IMR-90 (cell line): ENCODE results near the gene TRAPPC12. TPM values are rescaled to one million over a fixed set of nuclear protein-coding genes. Genes with fewer than 3 reads are reported as not detected.

Experiments
- ATAC-seq: fragments of 200-7000 bp; cut with Tn5 transposase; 2 replicates; pipeline ENCODE4 v1.9.1; 2020; ENCODE audit warnings: low read depth, mild to moderate bottlenecking, moderate library complexity
- BruUV-seq: library from RNA; stranded (reverse); fragments of 400-500 nt; replicated peaks from 2 replicates; lab custom pipeline; 2021; lab: Mats Ljungman, UMichigan
- CTCF ChIA-PET: fragments of 300-600 bp; formaldehyde crosslinking; extraction: SDS; loops from one replicate; lab custom pipeline; 2021; ENCODE audit warnings: antibody characterized with exemption; lab: Yijun Ruan, JAX
- POLR2A ChIA-PET: fragments of 300-600 bp; sonication (Branson Sonifier 250); formaldehyde crosslinking; loops from one replicate; lab custom pipeline; 2022; ENCODE audit warnings: antibody characterized with exemption; ENCODE audit not compliant: unreplicated experiment; lab: Charles Lee
- DNase-seq: peaks from one replicate; pipeline ENCODE4 v3.0.0; 2013
- H2AFZ ChIP-seq: replicated peaks from 2 replicates; pipeline ENCODE3; 2013; ENCODE audit warnings: low read length, mild to moderate bottlenecking; ENCODE audit not compliant: poor library complexity
- H2AK5ac ChIP-seq: 2 replicates; pipeline ENCODE4 v1.6.1; 2013; ENCODE audit warnings: low read depth, low read length, inconsistent platforms
- H2AK9ac ChIP-seq: replicated peaks from 2 replicates; pipeline ENCODE3; 2013; ENCODE audit warnings: mild to moderate bottlenecking, low read depth, low read length, moderate library complexity; ENCODE audit not compliant: poor library complexity
- H2BK120ac ChIP-seq: 2 replicates; pipeline ENCODE4 v1.6.1; 2013; ENCODE audit warnings: low read depth, low read length, inconsistent platforms
- H2BK15ac ChIP-seq: 3 replicates; pipeline ENCODE4 v1.6.1; 2013; ENCODE audit warnings: low read depth, low read length, inconsistent platforms
- H2BK20ac ChIP-seq: 2 replicates; pipeline ENCODE4 v1.6.1; 2013; ENCODE audit warnings: low read depth, mild to moderate bottlenecking, inconsistent platforms, low read length, moderate library complexity
- H2BK5ac ChIP-seq: 2 replicates; pipeline ENCODE4 v1.6.1; 2013; ENCODE audit warnings: mild to moderate bottlenecking, low read depth, low read length, inconsistent platforms; ENCODE audit not compliant: poor library complexity, severe bottlenecking
- H3K14ac ChIP-seq: replicated peaks from 2 replicates; pipeline ENCODE4 v1.6.1; 2013; ENCODE audit warnings: low read depth, low read length, inconsistent platforms
- H3K18ac ChIP-seq: 2 replicates; pipeline ENCODE4 v1.6.1; 2013; ENCODE audit warnings: low read depth, low read length, control low read depth
- H3K23ac ChIP-seq: 2 replicates; pipeline ENCODE4 v1.6.1; 2013; ENCODE audit warnings: low read depth, low read length, inconsistent platforms
- H3K27ac ChIP-seq: 2 replicates; pipeline ENCODE4 v1.5.1; 2013; ENCODE audit warnings: mild to moderate bottlenecking, control low read depth, low read length; ENCODE audit not compliant: insufficient read depth
- H3K27me3 ChIP-seq: 2 replicates; pipeline ENCODE4 v1.6.1; 2013; ENCODE audit warnings: low read length; ENCODE audit not compliant: control insufficient read depth, insufficient read depth
- H3K36me3 ChIP-seq: 2 replicates; pipeline ENCODE4 v1.6.1; 2013; ENCODE audit warnings: low read length, mixed read lengths; ENCODE audit not compliant: control insufficient read depth, insufficient read depth
- H3K4ac ChIP-seq: 2 replicates; pipeline ENCODE4 v1.6.1; 2013; ENCODE audit warnings: low read depth, low read length, inconsistent platforms
- H3K4me1 ChIP-seq: 2 replicates; pipeline ENCODE4 v1.6.1; 2013; ENCODE audit warnings: low read length, mixed read lengths; ENCODE audit not compliant: control insufficient read depth, insufficient read depth
- H3K4me2 ChIP-seq: 2 replicates; pipeline ENCODE4 v1.6.1; 2013; ENCODE audit warnings: low read depth, mild to moderate bottlenecking, control low read depth, low read length, moderate library complexity
- H3K4me3 ChIP-seq: 2 replicates; pipeline ENCODE4 v1.5.1; 2013; ENCODE audit warnings: low read depth, mild to moderate bottlenecking, control low read depth, low read length, moderate library complexity; ENCODE audit not compliant: insufficient read depth
- H3K56ac ChIP-seq: 2 replicates; pipeline ENCODE4 v1.6.1; 2013; ENCODE audit warnings: low read length, inconsistent platforms; ENCODE audit not compliant: insufficient read depth; ENCODE audit errors: extremely low read depth
- H3K79me1 ChIP-seq, 2 experiments: 2 replicates each; pipeline ENCODE4 v1.6.1; 2013; ENCODE audit warnings: low read length in 2 of 2, inconsistent platforms in 1 of 2, low read depth in 1 of 2
- H3K9ac ChIP-seq: 2 replicates; pipeline ENCODE4 v1.6.1; 2013; ENCODE audit warnings: low read depth, low read length, control low read depth
- H3K9me1 ChIP-seq: 2 replicates; pipeline ENCODE4 v1.6.1; 2013; ENCODE audit warnings: low read length, inconsistent platforms; ENCODE audit not compliant: insufficient read depth
- H3K9me3 ChIP-seq: 2 replicates; pipeline ENCODE4 v1.6.1; 2013; ENCODE audit warnings: low read length; ENCODE audit not compliant: control insufficient read depth, insufficient read depth
- H4K20me1 ChIP-seq: 2 replicates; pipeline ENCODE4 v1.6.1; 2013; ENCODE audit warnings: low read length, inconsistent platforms; ENCODE audit not compliant: insufficient read depth
- H4K5ac ChIP-seq: 2 replicates; pipeline ENCODE4 v1.6.1; 2013; ENCODE audit warnings: mild to moderate bottlenecking, low read depth, low read length, control low read depth
- H4K8ac ChIP-seq, 2 experiments: 2 replicates each; pipeline ENCODE4 v1.6.1; 2013; ENCODE audit warnings: low read depth in 2 of 2, low read length in 2 of 2, control low read depth in 1 of 2, inconsistent platforms in 1 of 2
- H4K91ac ChIP-seq: 2 replicates; pipeline ENCODE4 v1.6.1; 2013; ENCODE audit warnings: low read depth, low read length, inconsistent platforms; ENCODE audit not compliant: insufficient read depth
- BHLHE40 ChIP-seq: fragments of 150-350 bp; IDR thresholded peaks from 2 replicates; pipeline ENCODE4 v1.6.1; 2016; ENCODE audit warnings: mild to moderate bottlenecking, low read depth, low read length
- CEBPB ChIP-seq: IDR thresholded peaks from 2 replicates; pipeline ENCODE4 v1.6.1; 2012; ENCODE audit warnings: low read depth, low read length, improper control_type of control experiment
- CHD1 ChIP-seq: IDR thresholded peaks from 2 replicates; pipeline ENCODE4 v1.6.1; 2012; ENCODE audit warnings: low read depth, low read length, improper control_type of control experiment
- FOS ChIP-seq: fragments of 150-350 bp; IDR thresholded peaks from 2 replicates; pipeline ENCODE4 v1.6.1; 2016; ENCODE audit warnings: low read depth, low read length
- MAFK ChIP-seq: IDR thresholded peaks from 2 replicates; pipeline ENCODE4 v1.6.1; 2012; ENCODE audit warnings: low read depth, low read length, improper control_type of control experiment
- MXI1 ChIP-seq: IDR thresholded peaks from 2 replicates; pipeline ENCODE4 v1.6.1; 2012; ENCODE audit warnings: low read depth, mild to moderate bottlenecking, low read length, moderate library complexity, borderline replicate concordance
- NFE2L2 ChIP-seq: fragments of 150-350 bp; IDR thresholded peaks from 2 replicates; pipeline ENCODE4 v1.6.1; 2016; ENCODE audit warnings: low read depth, mild to moderate bottlenecking, low read length
- POLR2A ChIP-seq: IDR thresholded peaks from 2 replicates; pipeline ENCODE4 v1.6.1; 2012; ENCODE audit warnings: mild to moderate bottlenecking, low read depth, low read length
- RAD21 ChIP-seq: IDR thresholded peaks from 2 replicates; pipeline ENCODE4 v1.6.1; 2012; ENCODE audit warnings: low read length, improper control_type of control experiment
- RFX5 ChIP-seq: IDR thresholded peaks from 2 replicates; pipeline ENCODE4 v1.8.0; 2012; ENCODE audit warnings: low read depth, mild to moderate bottlenecking, low read length, moderate library complexity
- SMC3 ChIP-seq: fragments of 150-350 bp; IDR thresholded peaks from 2 replicates; pipeline ENCODE4 v1.6.1; 2016; ENCODE audit warnings: low read depth, mild to moderate bottlenecking, antibody characterized with exemption, low read length, moderate library complexity
- WGBS, 2 experiments: methylation state at CpG; one replicate each; pipeline versions ENCODE4 v1.1.5 to v1.1.7; 2013; ENCODE audit warnings: missing lambda C conversion rate in 2 of 2; ENCODE audit not compliant: insufficient read length in 1 of 2; ENCODE audit errors: extremely low coverage in 2 of 2; 5-methylcytosine and 5-hydroxymethylcytosine counted together
- dilution Hi-C: fragments of 300-500 bp; cut with HindIII; formaldehyde crosslinking; loops from one replicate; pipeline ENCODE4 v1.14.3; 2018; ENCODE audit warnings: low sequenced_read_pairs; ENCODE audit not compliant: unreplicated experiment
- in situ Hi-C: fragments of 300-500 bp; cut with MboI; formaldehyde crosslinking; loops from 3 replicates; pipeline ENCODE4 v1.14.3; 2019; ENCODE audit warnings: low sequenced_read_pairs, inconsistent platforms, mixed read lengths
- intact Hi-C: fragments of 100-400 bp; cut with micrococcal nuclease; formaldehyde crosslinking; loops from 2 replicates; pipeline ENCODE4 v1.10.0; 2022
- polyA plus RNA-seq, 3 experiments: library from polyadenylated mRNA; depleted of rRNA; stranded (reverse); fragments of >200 nt; gene quantifications; 2 replicates each; pipeline ENCODE4 v1.2.3, GENCODE V29; 2012; ENCODE audit warnings: low replicate concordance in 1 of 3
- total RNA-seq: library from RNA; depleted of rRNA; stranded (reverse); fragments of >200 nt; gene quantifications from 2 replicates; pipeline ENCODE4 v1.2.3, GENCODE V29; 2012
- TF ChIP-seq, protein P1 (sequence below): conservative IDR thresholded peaks from 2 replicates; pipeline ENCODE4 v1.5.1; 2012; ENCODE audit warnings: mild to moderate bottlenecking, low read depth, low read length, improper control_type of control experiment
- TF ChIP-seq, protein P2 (sequence below): fragments of 150-350 bp; IDR thresholded peaks from 2 replicates; pipeline ENCODE4 v1.6.1; 2017; ENCODE audit warnings: mild to moderate bottlenecking, antibody characterized with exemption, low read length, low read depth
- TF ChIP-seq, protein P3 (sequence below): fragments of 150-350 bp; IDR thresholded peaks from 2 replicates; pipeline ENCODE4 v1.6.1; 2016; ENCODE audit warnings: low read depth, mild to moderate bottlenecking, low read length, moderate library complexity, borderline replicate concordance

The TRAPPC12 gene
- total and polyA plus RNA-seq, 2 of the 4 experiments (the other 2 are of a cell fraction): 25.8 to 69.9 TPM

DNA sequence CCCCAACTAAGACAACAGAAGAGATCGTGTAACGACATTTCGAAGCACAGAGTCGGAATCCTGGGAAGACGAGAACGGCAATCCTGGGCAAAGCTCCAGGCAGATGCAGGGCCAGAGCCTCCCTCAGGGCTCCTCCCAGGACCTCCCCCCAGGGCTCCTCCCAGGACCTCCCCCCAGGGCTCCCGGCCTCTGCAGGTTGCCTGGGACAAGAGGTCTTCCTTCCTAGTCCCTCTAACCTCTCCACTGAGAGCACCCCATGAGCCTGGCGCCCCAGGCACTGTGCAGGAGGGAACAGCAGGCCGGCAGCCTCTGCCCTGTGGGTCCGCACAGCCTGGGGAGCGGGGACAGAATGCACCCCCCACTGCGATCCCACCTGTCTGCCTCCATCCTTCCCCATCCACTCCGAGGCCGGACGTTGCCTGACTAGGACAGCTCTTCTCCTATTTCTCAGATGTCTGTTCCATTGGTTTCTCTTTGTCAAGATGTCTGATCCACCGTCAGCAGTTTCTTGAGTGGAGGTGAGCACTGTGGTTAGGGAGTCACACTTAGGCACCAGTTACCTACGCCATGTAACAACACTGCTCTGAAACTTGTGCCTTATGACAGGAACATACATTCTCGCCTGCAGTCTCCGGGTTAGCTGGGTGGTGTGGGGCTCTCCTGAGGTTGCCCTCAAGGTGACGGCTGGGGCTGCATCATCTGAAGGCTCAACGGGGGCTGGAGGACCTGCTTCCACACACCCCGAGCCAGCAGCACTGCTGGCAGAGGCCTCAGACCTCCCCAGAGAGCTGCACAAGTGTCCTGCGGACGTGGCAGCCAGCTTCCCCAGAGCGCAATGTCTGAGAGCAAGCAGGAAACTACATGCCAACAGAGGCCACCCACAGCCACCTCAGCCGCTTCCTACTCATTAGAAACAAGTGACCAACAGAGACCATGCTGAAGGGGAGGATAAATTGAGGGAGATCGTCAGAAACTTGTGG is 111.0 kb downstream of the TRAPPC12 start:
- peaks cover 8% of the 10 kb centered on the region; the same call in 1 of the 2 replicates for H3K36me3 ChIP-seq
- H3K27ac ChIP-seq: no peak overlapping the region
- no peak overlapping the region for H4K8ac ChIP-seq
- H4K91ac ChIP-seq: no peak overlapping the region
- no peak overlapping the region for H3K4ac ChIP-seq
- H3K14ac ChIP-seq: no peak overlapping the region
- H3K4me3 ChIP-seq: no peak overlapping the region
- intact Hi-C loops: no loop called here
- H2BK5ac ChIP-seq: no peak overlapping the region
- H3K79me1 ChIP-seq: no peaks in the 10 kb centered on the region
- no peak for ATAC-seq
- dilution Hi-C loops: no loop called here
- 61% methylated on average over 10 of the region's 27 CpGs; no CpG with 5 or more reads in 1 of the 2 experiments for WGBS, 2 experiments
- H3K4me1 ChIP-seq: peaks cover 6% of the 10 kb centered on the region; the same call in 1 of the 2 replicates
- no peak overlapping the region; the same call in 1 of the 2 replicates for H3K23ac ChIP-seq
- DNase-seq: no peak
- no peak overlapping the region for H3K56ac ChIP-seq
- H3K27me3 ChIP-seq: no peaks in the 10 kb centered on the region
- in situ Hi-C loops: no loop called here
- H3K9me1 ChIP-seq: peaks cover 11% of the 10 kb centered on the region; the same call in 1 of the 2 replicates
- no peak overlapping the region for H3K4me2 ChIP-seq
- no peak overlapping the region for H2AK9ac ChIP-seq
- no peak overlapping the region for H2BK20ac ChIP-seq
- no peak overlapping the region for H3K18ac ChIP-seq
- no peaks in the 10 kb centered on the region for H4K20me1 ChIP-seq
- H2AFZ ChIP-seq: no peak overlapping the region
- no peak overlapping the region for H2BK120ac ChIP-seq
- H4K5ac ChIP-seq: no peak overlapping the region
- H2AK5ac ChIP-seq: no peak overlapping the region
- ChIA-PET POLR2A (no interaction called here), CTCF (no interaction called here)
- no peak overlapping the region for H2BK15ac ChIP-seq
- H3K9ac ChIP-seq: no peak overlapping the region
- no peaks in the 10 kb centered on the region for H3K9me3 ChIP-seq
- no TSS peak for BruUV-seq
- TF ChIP-seq CEBPB (no peak), RAD21 (no peak), MXI1 (no peak), BHLHE40 (no peak), CHD1 (no peak), SMC3 (no peak), MAFK (no peak), NFE2L2 (no peak), FOS (no peak), POLR2A (no peak), RFX5 (no peak)
- TF ChIP-seq, protein P1, sequence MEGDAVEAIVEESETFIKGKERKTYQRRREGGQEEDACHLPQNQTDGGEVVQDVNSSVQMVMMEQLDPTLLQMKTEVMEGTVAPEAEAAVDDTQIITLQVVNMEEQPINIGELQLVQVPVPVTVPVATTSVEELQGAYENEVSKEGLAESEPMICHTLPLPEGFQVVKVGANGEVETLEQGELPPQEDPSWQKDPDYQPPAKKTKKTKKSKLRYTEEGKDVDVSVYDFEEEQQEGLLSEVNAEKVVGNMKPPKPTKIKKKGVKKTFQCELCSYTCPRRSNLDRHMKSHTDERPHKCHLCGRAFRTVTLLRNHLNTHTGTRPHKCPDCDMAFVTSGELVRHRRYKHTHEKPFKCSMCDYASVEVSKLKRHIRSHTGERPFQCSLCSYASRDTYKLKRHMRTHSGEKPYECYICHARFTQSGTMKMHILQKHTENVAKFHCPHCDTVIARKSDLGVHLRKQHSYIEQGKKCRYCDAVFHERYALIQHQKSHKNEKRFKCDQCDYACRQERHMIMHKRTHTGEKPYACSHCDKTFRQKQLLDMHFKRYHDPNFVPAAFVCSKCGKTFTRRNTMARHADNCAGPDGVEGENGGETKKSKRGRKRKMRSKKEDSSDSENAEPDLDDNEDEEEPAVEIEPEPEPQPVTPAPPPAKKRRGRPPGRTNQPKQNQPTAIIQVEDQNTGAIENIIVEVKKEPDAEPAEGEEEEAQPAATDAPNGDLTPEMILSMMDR: no peak
- TF ChIP-seq, protein P2, sequence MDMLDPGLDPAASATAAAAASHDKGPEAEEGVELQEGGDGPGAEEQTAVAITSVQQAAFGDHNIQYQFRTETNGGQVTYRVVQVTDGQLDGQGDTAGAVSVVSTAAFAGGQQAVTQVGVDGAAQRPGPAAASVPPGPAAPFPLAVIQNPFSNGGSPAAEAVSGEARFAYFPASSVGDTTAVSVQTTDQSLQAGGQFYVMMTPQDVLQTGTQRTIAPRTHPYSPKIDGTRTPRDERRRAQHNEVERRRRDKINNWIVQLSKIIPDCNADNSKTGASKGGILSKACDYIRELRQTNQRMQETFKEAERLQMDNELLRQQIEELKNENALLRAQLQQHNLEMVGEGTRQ: no peak
- TF ChIP-seq, protein P3, sequence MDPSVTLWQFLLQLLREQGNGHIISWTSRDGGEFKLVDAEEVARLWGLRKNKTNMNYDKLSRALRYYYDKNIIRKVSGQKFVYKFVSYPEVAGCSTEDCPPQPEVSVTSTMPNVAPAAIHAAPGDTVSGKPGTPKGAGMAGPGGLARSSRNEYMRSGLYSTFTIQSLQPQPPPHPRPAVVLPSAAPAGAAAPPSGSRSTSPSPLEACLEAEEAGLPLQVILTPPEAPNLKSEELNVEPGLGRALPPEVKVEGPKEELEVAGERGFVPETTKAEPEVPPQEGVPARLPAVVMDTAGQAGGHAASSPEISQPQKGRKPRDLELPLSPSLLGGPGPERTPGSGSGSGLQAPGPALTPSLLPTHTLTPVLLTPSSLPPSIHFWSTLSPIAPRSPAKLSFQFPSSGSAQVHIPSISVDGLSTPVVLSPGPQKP: no peak
